ENCODE results near the gene LRRC26. TPM values are rescaled to one million over a fixed set of nuclear protein-coding genes. Genes with fewer than 3 reads are reported as not detected.

The LRRC26 gene
- total and polyA plus RNA-seq, 2 of the 13 experiments (the other 11 are each of a cell fraction or from before 2014, with no cell fraction given), result not detected

GRCh38 chr9:137217276-137218211 lies 47.7 kb upstream of the LRRC26 start (continued):
- TF ChIP-seq, protein P1, sequence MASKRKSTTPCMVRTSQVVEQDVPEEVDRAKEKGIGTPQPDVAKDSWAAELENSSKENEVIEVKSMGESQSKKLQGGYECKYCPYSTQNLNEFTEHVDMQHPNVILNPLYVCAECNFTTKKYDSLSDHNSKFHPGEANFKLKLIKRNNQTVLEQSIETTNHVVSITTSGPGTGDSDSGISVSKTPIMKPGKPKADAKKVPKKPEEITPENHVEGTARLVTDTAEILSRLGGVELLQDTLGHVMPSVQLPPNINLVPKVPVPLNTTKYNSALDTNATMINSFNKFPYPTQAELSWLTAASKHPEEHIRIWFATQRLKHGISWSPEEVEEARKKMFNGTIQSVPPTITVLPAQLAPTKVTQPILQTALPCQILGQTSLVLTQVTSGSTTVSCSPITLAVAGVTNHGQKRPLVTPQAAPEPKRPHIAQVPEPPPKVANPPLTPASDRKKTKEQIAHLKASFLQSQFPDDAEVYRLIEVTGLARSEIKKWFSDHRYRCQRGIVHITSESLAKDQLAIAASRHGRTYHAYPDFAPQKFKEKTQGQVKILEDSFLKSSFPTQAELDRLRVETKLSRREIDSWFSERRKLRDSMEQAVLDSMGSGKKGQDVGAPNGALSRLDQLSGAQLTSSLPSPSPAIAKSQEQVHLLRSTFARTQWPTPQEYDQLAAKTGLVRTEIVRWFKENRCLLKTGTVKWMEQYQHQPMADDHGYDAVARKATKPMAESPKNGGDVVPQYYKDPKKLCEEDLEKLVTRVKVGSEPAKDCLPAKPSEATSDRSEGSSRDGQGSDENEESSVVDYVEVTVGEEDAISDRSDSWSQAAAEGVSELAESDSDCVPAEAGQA (IDR thresholded peaks at IDR 0.05; ENCODE audit: low read depth), result no peak
- TF ChIP-seq, protein P1 (CRISPR knock-in tag; IDR thresholded peaks at IDR 0.05; ENCODE audit: borderline replicate concordance), result no peak
- TF ChIP-seq ZNF7 (CRISPR knock-in tag; IDR thresholded peaks at IDR 0.05) (no peak), ARNT2 (CRISPR knock-in tag; IDR thresholded peaks at IDR 0.05; ENCODE audit: low read depth) (peak; percentile 78; the same call in 1 of the 2 replicates), FOXP1 (IDR thresholded peaks at IDR 0.05) (no peak), FOXP1 (CRISPR knock-in tag; IDR thresholded peaks at IDR 0.05) (no peak), CC2D1A (CRISPR knock-in tag; IDR thresholded peaks at IDR 0.05) (peak; percentile 74; the same call in 1 of the 2 replicates), ZNF143 (CRISPR knock-in tag; IDR thresholded peaks at IDR 0.05) (0 out of 2 replicates have a peak, but pooled peaks have one; percentile 16), SUZ12 (IDR thresholded peaks at IDR 0.05; ENCODE audit: low read depth, low read length) (no peak), NONO (IDR thresholded peaks at IDR 0.05) (no peak), NONO (CRISPR knock-in tag; conservative IDR thresholded peaks at IDR 0.05) (no peak; the same call in 1 of the 2 replicates), NFKBIZ (CRISPR knock-in tag; IDR thresholded peaks at IDR 0.05) (no peak), ZNF484 (CRISPR knock-in tag; IDR thresholded peaks at IDR 0.05; ENCODE audit: borderline replicate concordance, low read depth) (no peak), DR1 (CRISPR knock-in tag; IDR thresholded peaks at IDR 0.05) (peak; percentile 56; the same call in 1 of the 2 replicates)
- TF ChIP-seq, protein P2, sequence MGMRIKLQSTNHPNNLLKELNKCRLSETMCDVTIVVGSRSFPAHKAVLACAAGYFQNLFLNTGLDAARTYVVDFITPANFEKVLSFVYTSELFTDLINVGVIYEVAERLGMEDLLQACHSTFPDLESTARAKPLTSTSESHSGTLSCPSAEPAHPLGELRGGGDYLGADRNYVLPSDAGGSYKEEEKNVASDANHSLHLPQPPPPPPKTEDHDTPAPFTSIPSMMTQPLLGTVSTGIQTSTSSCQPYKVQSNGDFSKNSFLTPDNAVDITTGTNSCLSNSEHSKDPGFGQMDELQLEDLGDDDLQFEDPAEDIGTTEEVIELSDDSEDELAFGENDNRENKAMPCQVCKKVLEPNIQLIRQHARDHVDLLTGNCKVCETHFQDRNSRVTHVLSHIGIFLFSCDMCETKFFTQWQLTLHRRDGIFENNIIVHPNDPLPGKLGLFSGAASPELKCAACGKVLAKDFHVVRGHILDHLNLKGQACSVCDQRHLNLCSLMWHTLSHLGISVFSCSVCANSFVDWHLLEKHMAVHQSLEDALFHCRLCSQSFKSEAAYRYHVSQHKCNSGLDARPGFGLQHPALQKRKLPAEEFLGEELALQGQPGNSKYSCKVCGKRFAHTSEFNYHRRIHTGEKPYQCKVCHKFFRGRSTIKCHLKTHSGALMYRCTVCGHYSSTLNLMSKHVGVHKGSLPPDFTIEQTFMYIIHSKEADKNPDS (CRISPR knock-in tag; IDR thresholded peaks at IDR 0.05), result no peak
- TF ChIP-seq, protein P3, sequence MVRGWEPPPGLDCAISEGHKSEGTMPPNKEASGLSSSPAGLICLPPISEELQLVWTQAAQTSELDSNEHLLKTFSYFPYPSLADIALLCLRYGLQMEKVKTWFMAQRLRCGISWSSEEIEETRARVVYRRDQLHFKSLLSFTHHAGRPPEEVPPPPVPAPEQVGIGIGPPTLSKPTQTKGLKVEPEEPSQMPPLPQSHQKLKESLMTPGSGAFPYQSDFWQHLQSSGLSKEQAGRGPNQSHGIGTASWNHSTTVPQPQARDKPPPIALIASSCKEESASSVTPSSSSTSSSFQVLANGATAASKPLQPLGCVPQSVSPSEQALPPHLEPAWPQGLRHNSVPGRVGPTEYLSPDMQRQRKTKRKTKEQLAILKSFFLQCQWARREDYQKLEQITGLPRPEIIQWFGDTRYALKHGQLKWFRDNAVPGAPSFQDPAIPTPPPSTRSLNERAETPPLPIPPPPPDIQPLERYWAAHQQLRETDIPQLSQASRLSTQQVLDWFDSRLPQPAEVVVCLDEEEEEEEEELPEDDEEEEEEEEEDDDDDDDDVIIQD (CRISPR knock-in tag; IDR thresholded peaks at IDR 0.05; ENCODE audit: low read depth), result peak; percentile 34; the same call in 1 of the 2 replicates
- TF ChIP-seq, protein P4, sequence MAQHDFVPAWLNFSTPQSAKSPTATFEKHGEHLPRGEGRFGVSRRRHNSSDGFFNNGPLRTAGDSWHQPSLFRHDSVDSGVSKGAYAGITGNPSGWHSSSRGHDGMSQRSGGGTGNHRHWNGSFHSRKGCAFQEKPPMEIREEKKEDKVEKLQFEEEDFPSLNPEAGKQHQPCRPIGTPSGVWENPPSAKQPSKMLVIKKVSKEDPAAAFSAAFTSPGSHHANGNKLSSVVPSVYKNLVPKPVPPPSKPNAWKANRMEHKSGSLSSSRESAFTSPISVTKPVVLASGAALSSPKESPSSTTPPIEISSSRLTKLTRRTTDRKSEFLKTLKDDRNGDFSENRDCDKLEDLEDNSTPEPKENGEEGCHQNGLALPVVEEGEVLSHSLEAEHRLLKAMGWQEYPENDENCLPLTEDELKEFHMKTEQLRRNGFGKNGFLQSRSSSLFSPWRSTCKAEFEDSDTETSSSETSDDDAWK (CRISPR knock-in tag; IDR thresholded peaks at IDR 0.05), result no peak

Measured in HepG2 (cell line).